ENCODE results near the gene PLEKHA5.
"Not testable (repeated sequence)": the region's sequence is repeated elsewhere in the genome, so short reads cannot be mapped to it uniquely, and the experiment has no call there.

The PLEKHA5 gene

DNA sequence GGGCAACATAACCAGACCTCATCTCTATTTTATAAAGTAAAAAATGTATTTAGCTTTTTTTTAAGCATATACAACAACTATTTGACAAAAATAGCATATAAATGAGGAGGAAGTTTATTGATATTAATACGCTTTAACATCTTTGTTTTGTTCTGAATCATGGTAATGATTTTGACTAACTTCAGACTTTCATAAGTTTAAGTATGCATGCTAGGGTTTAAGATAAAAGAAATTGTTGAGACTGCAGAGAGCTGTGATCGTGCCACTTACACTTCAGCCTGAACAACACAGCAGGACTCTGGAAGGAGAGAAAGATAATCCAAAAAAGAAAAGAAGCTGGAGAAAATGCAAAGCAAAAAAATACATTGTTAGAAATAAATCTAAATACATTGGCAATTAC is 221.8 kb downstream of the PLEKHA5 start:
- DNase-seq, result no peak

DNA sequence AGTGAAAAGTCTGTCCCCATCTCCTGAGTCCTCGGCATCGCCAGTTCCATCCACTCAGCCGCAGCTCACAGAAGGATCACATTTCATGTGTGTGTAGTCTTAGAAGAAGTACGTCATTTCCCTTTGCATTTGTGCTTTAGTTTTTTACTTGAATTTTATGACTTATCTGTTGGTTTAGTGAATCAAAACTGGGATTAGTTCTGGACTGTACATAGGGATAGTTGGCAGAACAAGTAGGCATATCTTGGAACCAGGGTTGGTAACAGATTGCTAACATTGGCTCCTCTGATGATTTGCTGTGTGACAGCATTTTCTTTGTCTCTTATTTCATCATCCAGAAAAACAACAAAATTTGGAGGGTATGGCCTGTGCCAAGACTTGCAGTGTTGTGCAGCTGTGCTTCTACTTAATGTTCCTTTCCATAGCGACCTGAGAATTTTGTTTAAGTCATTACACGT is 240.2 kb downstream of the PLEKHA5 start:
- DNase-seq, result no peak

DNA sequence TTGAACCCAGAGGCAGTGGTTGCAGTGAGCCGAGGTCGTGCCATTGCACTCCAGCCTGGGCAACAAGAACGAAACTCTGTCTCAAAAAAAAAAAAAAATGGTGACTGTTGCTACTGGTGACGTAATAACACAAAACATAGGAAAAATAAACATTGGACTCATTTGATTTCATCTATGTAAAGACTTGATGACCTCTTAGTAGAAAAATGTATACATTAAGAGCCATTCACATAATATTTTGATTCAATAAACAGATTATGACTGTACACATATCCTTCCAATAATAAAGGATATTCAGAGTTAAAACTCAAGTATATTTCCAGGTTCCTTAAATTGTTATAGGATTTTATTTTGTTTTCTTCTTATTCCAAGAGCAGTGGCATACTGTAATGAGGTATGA is 244.1 kb downstream of the PLEKHA5 start:
- no peak for DNase-seq

DNA sequence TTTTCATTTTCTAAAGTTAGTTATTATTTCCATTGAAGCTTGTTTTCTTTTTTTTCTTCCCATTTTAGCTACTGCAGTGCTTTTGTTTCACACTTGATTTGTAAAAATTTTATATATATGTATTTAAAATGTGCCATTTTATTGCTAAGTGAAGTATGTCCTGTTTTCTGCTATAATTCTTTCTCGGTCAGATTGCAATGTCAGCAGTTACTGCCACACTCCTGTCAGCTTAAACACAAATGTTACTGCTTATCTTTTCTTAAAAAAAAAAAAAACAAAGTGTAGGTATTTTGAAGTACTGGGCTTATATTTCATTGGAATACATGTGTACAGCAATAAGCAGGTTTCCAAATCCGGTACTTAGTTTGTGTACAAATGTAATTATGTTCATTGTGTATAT is 246.4 kb downstream of the PLEKHA5 start:
- no peak for DNase-seq

DNA sequence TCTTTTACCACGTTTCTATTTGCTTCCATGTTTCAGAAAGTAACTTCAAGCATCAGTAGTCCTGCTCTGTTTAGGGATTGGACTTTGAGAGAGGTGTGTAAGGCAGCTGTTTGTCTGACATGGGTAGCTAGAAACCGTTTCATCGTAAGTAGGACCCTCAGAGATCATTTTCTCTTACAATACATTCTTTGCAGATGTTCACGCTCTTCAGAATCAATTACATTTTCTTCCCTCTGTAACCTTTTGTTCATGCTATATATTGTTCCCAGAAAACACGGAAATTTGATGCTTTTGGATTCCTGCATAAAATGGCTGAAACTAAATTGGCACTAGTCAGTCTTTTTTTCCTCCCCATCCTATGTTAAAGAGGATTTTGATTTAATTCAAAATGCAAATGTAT is 247.2 kb downstream of the PLEKHA5 start:
- no peak for DNase-seq

DNA sequence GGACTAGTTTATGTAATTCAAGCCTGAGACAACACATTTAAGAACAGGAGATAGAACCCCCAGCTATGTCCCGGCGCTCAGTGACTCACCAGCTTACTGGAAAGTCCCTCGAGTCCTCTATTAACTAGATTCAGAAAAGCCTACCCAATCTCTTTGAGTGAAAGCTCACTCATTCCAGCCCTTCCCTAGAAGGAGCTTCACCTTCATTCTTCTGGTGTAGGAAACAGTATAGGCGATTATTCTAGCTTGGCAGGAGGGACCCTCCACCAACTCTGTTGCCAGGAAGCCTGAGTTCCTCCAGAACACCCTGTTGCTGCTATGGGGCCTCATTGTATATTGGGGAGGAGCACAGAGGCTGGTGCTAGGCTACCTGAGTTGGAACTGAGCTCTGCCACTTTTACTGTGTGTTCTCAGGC is 252.6 kb downstream of the PLEKHA5 start:
- no peak for DNase-seq

DNA sequence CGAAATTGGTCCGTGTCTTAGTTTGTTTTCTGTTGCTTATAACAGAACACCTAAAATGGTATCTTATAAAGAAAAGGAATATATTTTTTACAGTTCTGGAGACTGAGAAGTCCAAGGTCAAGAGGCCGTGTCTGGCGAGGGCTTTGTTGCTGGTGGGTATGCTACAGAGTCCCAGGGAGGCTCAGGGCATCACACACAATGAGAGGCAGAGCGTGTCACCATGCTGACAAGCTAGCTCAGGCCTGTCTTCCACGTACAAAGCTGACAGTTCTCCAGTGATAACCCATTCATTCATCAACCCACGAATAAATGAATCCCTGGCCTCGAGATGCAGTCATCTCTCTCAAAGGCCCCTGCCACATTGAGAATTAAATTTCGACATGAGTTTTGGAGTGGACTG is 253.0 kb downstream of the PLEKHA5 start:
- no peak for DNase-seq

DNA sequence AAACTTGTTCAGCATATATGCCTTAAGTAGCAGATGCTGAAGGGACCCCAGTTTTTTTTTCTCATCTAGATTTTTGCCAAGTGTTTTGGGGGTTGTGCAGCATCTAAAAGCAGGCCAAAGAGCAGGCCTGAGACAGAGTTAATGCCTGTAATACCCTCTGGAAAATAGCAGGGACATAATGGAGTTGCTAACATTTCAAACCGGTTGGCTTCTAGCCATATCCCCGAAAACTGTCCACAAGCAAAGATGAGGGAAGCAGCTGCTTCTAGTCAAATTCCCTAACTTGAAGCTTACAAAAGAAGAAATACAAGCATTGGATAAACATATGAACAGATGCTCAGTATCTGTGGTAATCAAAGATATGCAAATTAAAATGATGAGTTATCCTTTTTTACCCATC is 257.6 kb downstream of the PLEKHA5 start:
- no peak for DNase-seq

DNA sequence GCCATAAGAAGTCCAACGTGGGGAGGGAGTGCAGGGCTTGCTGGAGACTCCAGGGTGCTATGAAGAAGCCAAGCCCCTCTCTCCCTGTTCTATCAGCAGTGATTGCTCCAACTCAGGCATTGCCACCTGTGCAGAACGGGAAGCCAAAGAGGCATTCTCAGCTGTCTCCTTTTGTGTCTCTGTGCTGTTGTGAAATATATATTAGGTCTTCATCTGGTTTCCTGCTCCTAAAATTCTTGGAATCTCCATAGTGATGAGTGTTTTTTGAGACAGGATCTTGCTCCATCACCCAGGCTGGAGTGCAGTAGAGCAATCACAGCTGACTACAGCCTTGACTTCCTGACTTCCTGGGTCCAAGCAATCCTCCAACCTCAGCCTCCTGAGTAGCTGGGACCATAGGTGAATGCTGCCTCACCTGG is 258.6 kb downstream of the PLEKHA5 start:
- DNase-seq, result no peak

DNA sequence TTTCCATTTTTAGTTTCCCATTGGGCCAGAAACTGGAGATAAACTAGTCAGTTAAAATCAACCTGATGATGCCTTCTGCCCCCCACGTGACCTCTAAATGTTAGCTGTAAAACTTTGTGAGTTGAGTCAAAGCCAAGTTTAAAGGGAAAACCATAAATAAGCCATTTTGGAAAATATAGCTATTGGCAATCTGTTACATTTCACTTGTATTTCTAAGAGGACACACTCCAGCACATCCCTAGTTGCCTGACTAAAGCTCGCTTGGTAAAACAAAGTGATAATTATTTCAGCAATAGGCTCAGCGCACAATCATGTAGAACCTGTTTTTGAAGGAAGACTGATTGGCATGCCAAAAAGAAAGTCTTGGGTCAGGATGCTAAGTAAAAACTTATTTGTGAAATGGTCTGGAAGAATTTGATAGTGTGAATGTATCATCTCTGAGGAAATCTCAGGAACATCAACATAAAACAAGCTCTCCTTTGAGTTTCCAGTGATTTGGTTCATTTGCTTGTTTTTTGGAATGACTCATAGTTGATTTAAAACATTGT is 260.6 kb downstream of the PLEKHA5 start:
- DNase-seq, result no peak

DNA sequence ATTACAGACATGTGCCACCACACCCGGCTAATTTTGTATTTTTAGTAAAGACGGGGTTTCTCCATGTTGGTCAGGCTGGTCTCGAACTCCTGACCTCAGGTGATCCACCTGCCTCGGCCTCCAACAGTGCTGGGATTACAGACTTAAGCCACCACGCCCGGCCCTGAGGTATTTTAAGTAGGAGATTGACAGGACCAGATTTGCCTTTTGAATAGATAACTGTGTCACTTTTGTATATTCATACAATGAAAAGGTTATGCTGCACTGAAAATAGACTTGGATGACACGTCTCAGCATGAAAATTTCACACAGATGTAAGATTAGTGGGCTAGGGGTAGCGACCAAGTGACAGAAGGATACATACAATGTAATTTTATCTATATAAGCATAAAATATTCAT is 263.1 kb downstream of the PLEKHA5 start:
- DNase-seq, result not testable (repeated sequence)

DNA sequence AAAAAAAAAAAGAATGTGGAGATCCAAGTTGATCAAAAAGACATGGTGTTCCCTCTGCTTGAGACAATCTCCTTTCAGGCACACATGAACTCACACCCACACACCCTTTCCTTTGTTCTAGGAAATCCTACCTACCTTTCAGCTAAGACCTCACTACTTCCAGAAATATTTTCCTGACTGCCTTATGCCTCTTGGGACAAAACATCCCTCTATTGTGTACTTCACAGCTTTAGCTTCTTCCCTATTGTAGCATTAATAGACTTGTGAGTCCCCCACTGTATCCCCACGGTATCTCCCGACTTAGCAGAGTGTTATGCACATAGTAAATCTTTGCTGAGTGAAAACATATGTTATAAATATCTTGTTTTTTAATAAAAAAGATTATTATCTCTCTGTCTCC is 264.9 kb downstream of the PLEKHA5 start:
- DNase-seq, result no peak

DNA sequence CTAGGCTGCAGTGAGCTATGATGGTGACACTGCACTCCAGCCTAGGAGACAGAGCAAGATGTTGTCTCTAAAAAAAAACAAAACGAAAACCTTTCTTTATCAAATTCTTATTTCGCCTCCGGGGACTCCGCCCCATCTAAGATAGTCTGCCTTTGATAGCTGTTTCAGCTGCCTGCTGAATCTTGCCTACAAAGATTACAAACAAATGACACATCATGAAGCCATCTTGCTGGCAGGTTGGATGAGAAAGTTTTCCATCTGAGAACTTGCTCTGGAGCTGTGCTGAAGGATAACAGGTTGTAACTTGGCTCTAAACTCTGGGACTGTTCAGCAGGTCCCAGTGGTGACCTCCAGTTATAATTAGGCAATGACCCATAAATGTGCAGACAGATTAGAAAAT is 268.0 kb downstream of the PLEKHA5 start:
- no peak for DNase-seq

DNA sequence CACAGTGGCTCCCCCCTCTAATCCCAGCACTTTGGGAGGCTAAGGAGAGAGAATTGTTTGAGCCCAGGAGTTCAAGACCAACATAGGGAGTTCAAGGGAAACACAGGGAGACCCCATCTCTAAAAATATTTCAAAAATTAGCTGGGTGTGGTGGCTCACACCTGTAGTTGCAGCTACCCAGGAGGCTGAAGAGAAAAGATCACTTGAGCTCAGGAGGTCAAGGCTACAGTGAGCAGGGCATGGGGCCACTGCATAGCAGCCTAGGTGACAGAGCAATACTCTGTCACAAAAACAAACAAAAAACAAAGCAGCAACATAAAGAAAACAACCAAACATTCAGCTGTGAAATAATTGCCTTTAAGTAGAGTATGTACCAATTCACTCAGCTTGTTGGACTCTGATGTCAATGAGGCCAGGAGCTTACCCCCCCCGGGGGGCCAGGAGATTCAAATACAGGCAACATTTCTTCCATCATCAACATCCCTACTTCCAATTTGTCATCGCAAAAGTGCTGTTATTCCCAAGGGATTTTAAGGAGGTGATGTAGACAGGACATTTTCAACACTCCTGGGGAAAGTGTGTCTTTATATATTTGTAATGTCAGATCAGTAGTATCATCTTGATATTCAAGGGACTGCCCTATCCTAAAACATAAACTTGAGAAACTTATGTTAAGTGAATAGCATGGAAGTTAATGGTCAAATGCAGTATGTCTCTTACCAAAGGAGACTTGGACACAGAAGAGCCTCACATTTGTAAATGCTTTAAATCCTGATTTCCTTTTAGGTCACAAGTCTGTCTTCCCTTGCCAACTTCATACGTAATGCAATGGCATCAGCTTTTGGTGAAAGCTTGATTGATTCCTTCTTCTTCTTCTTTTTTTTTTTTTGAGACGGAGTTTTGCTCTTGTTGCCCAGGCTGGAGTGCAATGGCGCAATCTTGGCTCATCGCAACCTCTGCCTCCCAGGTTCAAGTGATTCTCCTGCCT is 269.1 kb downstream of the PLEKHA5 start:
- DNase-seq, result no peak

DNA sequence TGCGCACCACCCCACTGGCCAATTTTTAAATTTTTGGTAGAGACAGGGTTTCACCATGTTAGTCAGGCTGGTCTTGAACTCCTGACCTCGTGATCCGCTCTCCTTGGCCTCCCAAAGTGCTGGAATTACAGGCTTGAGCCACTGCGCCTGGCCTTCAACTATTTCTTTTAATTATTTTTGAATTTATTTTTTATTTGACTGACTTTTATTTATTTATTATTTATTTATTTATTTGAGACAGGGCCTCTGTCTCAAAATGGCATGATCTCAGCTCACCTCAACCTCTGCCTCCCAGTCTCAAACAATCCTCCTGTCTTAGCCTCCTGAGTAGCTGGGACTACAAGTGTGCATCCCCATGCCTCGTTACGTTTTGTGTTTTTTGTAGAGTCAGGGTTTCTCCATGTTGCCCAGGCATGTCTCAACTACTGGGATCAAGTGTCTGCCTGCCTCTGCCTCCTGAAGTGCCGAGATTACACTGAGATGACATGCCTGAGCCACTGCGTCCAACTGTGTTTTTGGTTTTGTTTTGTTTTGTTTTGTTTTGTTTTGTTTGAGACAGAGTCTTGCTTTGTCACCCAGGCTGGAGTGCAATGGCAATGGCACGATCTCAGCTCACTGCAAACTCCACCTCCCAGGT is 271.2 kb downstream of the PLEKHA5 start:
- DNase-seq, result not testable (repeated sequence)

DNA sequence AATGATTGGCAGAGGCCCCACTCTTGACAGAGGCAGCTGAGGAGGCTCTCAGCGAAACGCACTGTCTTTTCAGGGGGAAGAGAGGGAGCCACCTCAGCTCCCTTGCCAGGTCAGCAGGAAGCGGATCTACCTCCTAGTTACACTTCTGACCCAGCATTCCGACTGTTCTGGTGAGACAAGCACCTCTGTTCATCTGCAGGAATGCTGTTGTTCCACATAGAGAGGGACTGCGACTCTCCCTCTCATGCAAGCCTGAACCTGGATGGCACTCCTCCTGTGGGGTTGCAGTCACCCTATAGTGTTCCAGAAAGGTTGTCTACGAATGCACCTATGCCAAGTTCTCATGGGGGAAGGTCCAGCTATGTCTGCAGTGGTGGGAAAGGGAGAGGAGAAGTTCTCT is 272.7 kb downstream of the PLEKHA5 start:
- DNase-seq, result no peak

DNA sequence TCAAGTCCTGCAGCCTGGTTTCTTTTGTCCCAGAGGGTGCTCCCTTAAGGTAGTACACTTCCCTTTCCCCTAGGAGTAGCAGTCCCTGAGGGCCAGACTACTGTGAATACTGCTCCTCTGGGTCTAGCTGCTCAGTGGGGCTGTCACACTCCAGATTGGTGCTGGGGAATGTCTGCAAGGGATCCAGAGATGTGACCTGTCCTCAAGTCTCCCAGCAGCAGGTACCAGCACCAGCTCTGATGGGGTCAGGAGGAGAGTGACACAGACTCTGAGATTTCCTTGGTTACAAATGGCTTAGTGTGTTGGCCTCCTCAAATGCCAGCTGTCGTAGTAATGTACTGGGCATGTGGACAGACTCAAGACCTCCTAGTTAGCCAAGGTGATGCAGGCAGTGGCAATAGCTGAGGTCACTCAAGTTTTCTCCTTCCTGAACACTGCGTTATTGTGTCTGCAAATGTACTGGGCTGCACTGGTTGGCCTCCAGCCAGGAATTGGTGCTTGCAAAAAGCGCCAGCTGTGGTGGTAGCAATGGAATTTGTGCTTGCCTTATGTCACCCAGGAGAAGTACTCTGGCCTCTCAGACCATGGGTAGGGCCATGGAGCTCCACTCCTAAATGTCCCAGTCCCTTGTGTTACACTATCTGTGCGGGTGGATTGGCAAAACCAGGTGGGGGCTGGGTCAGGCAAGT is 273.4 kb downstream of the PLEKHA5 start:
- DNase-seq, result no peak

DNA sequence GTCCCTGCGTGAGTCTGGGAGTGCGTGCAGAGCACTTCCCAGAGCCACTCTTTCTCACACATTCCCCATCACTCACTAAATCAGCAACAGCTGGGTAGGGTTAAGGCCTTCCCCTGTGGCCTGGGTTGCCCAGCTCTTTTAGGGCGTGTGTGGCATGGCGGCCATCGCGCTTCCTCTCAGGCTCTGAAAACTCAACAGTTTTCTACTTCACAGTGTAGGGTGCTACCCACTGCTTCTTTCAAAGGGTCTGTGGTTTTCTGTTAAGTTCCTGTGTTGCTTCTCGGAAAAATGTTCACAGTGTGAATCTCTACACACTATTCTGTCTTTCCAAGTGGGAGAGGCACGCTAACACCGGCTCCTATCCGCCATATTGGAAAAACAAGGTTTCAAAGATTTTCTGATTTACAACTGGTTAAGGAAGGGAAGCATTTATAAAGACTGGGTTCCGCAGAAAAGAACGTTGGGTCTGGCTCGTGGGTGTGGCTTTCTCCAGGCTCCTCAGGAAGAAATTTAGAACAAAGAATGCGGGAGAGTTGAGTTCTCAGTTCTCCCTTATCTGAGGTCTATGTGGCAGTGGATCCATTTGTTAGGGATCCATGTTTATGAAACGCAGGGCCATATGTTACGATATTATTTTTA is 274.8 kb downstream of the PLEKHA5 start:
- no peak for DNase-seq

DNA sequence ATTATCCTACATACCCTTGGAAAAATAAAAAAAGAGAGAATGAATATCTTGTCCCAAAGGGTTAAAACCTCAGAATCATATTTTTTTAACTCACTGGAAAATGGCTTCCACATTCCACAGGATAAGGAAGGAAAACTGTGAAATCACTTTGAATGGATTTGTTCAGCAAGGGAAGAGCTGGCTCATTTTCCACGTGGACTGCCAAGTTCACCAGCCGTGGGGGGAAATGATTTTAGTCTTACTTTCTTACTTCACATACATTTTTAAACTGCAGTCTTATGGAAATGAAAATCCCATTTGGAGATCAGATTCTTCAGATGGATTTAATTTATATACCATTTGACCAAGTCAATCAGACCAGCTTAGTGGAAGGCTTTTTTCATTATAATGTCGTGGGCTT is 279.8 kb downstream of the PLEKHA5 start:
- no peak for DNase-seq

DNA sequence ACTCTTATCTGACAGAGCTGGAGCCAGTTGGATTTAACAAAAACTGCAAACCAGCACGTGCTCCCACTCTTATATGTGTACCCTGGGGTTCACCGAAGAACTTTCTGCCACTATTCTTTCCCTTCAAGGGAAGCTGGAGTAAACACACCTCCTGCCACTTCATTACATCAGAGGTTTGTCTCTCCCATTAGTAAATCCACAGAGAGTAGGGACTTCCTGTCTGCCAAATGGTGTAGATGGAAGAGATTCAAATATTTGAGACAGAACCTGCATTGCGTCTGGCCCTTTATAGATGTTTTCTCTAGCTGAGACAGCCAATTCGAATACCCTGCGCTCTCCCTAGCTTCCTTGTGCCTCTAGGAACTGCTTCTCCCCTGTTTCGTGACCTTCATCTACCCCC is 280.7 kb downstream of the PLEKHA5 start:
- DNase-seq, result no peak

DNA sequence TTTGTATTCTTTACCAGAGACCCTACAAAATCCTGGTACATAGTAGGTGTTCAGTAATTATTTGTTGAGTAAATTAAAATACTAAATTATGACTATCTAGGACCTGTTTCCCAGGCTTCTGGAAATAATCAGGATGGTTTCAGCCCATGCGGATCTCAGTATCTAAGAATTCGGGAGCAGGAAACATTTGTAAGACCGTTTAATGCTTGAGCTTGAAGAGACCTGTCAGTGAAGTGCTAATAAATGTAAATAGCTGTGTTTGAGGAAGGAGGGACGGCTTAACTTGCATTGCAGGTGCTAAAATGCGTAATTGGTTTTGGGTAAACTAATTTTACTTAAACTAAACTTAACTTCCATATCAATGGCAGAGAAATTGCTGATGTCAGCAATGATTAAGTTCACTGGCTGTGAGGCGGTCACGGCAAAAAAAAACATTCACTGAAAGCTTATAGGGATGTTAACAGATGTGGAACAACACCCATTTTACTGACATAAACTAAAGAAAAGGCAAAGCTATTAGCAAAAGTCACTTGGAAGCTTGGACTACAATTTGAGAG is 281.2 kb downstream of the PLEKHA5 start:
- no peak for DNase-seq
